Omental fat pad (tissue), 4 donors: Measurements from ENCODE around the gene TNFAIP8. TPM values are rescaled to one million over a fixed set of nuclear protein-coding genes. Genes with fewer than 3 reads are reported as not detected.

Experiments used
- ATAC-seq: fragments of 150-250 bp; one replicate; pipeline ENCODE4 v1.9.1; 2016; ENCODE audit warnings: mild to moderate bottlenecking, moderate library complexity; ENCODE audit not compliant: low FRiP score
- DNase-seq: peaks from one replicate; pipeline ENCODE4 v3.0.0-alpha.2; 2019; ENCODE audit warnings: low spot score
- total RNA-seq, 4 donors: library from RNA; depleted of rRNA; stranded (reverse); fragments of >200 nt; gene quantifications; one replicate each; pipeline ENCODE4 v1.1.0, GENCODE V29; 2016
- TF ChIP-seq, protein P1 (sequence below), 3 donors: fragments of 450-650 bp; IDR thresholded peaks; one replicate each; pipeline ENCODE4 v1.5.1; 2016 to 2017; ENCODE audit warnings: antibody characterized with exemption in 3 of 3, mild to moderate bottlenecking in 3 of 3, moderate library complexity in 2 of 3

The TNFAIP8 gene
- total RNA-seq, 4 donors from 2014 or later, result 24.4 to 106 (median 75.0) TPM

DNA sequence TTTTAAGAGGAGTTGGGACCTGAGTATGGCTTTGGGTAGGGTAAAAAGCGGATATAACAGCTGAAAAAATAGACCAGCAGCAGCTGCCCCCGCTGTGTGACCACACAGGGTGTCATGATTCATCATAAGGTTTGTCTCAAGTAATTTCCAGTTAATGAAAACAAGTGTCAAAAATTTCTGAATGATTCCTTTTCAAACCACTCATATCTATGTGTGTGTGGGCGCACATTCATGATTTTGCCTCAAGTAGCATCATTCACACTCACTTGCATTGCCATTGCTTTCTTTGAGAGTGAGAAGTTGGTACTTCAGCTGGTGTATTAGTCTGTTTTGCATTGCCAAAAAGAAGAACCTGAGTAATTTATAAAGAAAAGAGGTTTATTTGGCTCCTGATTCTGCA lies 12.1 kb upstream of the TNFAIP8 start:
- ATAC-seq, result no peak
- TF ChIP-seq, protein P1, sequence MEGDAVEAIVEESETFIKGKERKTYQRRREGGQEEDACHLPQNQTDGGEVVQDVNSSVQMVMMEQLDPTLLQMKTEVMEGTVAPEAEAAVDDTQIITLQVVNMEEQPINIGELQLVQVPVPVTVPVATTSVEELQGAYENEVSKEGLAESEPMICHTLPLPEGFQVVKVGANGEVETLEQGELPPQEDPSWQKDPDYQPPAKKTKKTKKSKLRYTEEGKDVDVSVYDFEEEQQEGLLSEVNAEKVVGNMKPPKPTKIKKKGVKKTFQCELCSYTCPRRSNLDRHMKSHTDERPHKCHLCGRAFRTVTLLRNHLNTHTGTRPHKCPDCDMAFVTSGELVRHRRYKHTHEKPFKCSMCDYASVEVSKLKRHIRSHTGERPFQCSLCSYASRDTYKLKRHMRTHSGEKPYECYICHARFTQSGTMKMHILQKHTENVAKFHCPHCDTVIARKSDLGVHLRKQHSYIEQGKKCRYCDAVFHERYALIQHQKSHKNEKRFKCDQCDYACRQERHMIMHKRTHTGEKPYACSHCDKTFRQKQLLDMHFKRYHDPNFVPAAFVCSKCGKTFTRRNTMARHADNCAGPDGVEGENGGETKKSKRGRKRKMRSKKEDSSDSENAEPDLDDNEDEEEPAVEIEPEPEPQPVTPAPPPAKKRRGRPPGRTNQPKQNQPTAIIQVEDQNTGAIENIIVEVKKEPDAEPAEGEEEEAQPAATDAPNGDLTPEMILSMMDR (IDR thresholded peaks at IDR 0.05), result no peak
- DNase-seq, result no peak

DNA sequence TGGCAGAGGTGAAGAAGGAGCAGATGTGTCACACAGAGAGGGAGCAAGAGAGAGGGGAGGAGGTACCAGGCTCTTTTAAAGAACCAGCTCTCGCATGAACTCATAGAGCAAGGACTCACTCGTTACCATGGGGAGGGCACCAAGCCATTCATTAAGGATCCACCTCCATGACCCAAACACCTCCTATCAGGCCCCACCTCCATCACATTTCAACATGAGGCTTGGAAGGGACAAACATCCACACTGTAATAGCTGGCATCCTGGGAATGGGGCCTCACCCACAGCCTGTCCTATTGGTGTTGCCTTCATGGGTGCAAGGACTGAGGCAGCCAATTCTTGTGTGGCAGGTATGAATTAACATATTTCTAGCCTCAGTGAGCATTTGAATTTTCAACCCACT lies 11.6 kb upstream of the TNFAIP8 start:
- no peak for ATAC-seq
- no peak for DNase-seq
- TF ChIP-seq, protein P1 (IDR thresholded peaks at IDR 0.05), result no peak

DNA sequence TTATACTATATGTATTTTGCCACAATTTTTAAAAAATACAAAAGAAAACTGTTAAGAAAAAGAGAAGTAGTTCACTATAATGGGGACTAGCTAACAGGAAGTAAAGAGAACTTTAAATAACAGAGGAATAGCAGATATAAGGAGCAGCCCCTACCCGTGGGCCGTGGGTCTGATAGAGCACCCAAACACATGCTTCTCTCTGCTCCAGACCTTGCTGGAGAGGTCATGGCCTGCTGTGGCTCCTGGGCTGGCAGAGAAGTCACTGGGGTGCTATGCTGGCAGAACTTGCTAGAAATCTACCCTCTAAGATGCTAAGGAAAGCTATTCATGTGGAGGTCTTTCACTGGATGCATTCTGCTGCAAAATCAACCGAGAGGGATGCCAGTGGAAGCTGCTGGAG lies 10.0 kb upstream of the TNFAIP8 start:
- no peak for ATAC-seq
- TF ChIP-seq, protein P1 (IDR thresholded peaks at IDR 0.05), result no peak

DNA sequence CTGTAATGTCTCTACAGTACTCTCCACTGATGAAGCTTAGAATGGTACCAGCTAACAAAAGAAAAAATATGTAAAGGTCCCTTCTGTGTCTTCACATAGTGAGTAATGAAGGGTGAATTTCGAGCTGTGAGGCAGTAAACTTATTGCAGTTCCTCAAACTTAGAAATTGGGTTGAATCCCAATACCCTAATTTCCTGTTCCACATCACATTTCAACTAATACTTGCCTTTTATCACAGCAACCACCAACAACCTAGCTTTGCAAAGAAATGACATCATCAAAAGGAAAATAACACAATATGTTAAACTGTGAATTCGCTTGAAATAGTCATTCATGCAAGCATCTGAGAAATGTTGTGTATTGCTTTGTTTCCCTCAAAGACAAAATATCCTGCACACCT lies 9.4 kb upstream of the TNFAIP8 start:
- DNase-seq (no peak), ATAC-seq (no peak)
- TF ChIP-seq, protein P1 (IDR thresholded peaks at IDR 0.05), result no peak

More for the DNA sequence above, 10.0 kb upstream of the TNFAIP8 start:
- no peak for DNase-seq

DNA sequence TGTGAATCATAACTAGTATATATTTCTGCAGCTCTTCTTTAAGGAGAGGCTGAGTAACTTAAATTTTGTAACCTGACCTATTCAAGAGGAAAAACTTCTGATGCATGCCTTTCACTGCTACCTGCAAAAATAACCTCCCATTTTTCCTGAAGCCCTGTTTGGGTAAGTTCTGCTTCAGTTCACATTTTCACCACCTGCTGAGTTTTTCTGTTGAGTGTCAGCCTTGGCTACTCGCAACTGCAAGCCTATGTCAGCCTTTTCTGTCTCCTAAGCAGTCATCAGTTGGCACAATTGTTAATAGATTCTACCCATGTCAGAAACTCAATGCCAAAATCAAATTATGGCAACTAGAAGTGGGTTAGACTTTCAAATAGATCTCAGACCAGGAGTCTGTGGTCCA lies 8.2 kb upstream of the TNFAIP8 start:
- no peak for ATAC-seq
- TF ChIP-seq, protein P1 (IDR thresholded peaks at IDR 0.05), result no peak
- no peak for DNase-seq

DNA sequence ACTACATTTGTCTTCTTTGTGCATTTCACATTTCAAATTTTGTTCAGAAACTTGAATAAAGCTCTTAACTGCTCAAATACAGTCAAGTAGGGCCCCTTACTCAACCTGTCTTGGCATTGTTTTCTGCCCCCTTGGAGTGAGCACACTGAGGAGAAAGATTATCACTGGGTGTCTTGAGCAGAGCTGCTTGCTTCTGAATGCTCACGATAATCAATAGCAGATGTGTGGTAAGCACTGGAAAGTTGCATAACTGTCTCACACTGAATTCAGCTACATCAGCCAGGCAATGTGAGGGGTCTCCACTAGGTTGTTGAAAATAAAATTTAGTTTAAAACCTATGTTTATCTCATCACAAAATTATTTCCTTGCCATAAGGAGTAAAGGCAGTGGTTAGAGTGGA lies 7.8 kb upstream of the TNFAIP8 start:
- ATAC-seq, result no peak
- no peak for DNase-seq
- TF ChIP-seq, protein P1 (IDR thresholded peaks at IDR 0.05), result no peak

DNA sequence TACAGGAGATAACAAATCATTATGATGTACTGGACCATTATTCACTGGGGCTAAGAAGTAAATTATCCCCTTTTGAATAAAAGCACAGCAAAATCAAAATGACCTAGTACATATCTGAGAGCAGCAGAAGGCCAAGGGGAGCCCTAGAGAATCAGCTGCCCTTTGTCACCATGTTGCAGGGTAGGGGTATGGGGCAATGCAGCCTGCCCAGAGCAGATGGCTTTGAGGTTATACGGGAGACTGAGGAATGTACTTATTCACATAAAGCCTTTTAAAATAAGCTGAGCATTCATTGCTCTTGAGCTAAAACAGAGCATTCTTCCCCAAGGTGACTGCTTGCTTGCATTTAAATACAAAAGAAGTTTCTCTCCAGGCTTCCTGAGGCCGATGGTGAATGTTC lies 2.6 kb upstream of the TNFAIP8 start:
- ATAC-seq, result no peak
- no peak for DNase-seq
- TF ChIP-seq, protein P1 (IDR thresholded peaks at IDR 0.05), result no peak
